ENCODE data around the gene SSH2.

Gene SSH2

GRCh38 chr17:29713626-29714025 is 216.4 kb downstream of the SSH2 start:
- Histone ChIP-seq H3K4me1 (ENCODE audit: control insufficient read depth, insufficient read depth, low read length) (no peaks in the 10 kb centered on the region), H3K4me3 (ENCODE audit: low read length) (no peak overlapping the region), H3K36me3 (ENCODE audit: control insufficient read depth, insufficient read depth, low read length) (no peaks in the 10 kb centered on the region), H3K9ac (ENCODE audit: low read length) (no peak overlapping the region), H3K27ac (ENCODE audit: low read depth, low read length) (no peak overlapping the region), H3K27me3 (ENCODE audit: control insufficient read depth, insufficient read depth, low read length) (no peaks in the 10 kb centered on the region)

DNA sequence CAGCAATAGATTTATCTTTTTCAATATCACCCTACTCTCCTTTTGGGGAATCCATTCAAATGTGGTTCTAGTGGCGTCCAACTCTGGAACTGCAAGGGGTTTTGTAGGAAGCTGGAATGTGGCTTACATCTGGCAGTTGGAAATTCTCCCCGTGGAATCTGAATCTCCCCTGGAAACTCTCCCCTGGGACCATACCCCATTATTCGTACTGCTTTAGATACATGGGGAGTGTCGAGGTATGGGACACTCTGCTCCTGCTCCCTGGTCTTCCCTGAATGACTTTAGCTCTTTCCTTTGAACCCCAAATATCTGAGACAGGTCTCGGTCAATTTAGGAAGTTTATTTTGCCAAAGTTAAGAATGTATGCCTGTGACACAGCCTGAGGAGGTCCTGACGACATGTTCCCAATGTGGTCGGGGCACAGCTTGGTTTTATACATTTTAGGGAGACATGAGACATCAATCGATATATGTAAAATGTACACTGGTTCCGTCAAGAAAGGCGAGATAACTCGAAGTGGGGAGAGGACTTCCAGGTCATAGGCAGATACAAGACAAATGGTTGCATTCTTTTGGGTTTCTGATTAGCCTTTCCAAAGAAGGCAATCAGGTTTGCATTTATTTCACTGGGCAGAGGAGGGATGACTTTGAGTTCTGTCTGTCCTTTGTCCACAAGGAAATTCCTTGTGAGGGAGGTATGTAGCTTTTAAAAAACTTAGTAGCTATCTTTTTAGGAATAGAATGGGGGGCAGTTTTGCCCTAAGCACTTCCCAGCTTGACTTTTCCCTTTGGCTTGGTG is 218.2 kb downstream of the SSH2 start:
- H3K27ac ChIP-seq (ENCODE audit: low read depth, low read length): no peak overlapping the region
- no peaks in the 10 kb centered on the region for H3K4me1 ChIP-seq (ENCODE audit: control insufficient read depth, insufficient read depth, low read length)

GRCh38 chr17:29710891-29711418 is 219.1 kb downstream of the SSH2 start:
- Histone ChIP-seq H3K9ac (ENCODE audit: low read length) (no peak overlapping the region), H3K4me3 (ENCODE audit: low read length) (no peak overlapping the region), H3K27ac (ENCODE audit: low read depth, low read length) (no peak overlapping the region), H3K4me1 (ENCODE audit: control insufficient read depth, insufficient read depth, low read length) (no peaks in the 10 kb centered on the region), H3K36me3 (ENCODE audit: control insufficient read depth, insufficient read depth, low read length) (no peaks in the 10 kb centered on the region), H3K27me3 (ENCODE audit: control insufficient read depth, insufficient read depth, low read length) (no peaks in the 10 kb centered on the region)

More for the DNA sequence above, 218.2 kb downstream of the SSH2 start:
- H3K27me3 ChIP-seq (ENCODE audit: control insufficient read depth, insufficient read depth, low read length): no peaks in the 10 kb centered on the region
- no peaks in the 10 kb centered on the region for H3K36me3 ChIP-seq (ENCODE audit: control insufficient read depth, insufficient read depth, low read length)
- H3K9ac ChIP-seq (ENCODE audit: low read length): no peak overlapping the region
- no peak overlapping the region for H3K4me3 ChIP-seq (ENCODE audit: low read length)

- H3K27ac ChIP-seq (ENCODE audit: low read depth, low read length): no peak overlapping the region
- H3K4me1 ChIP-seq (ENCODE audit: control insufficient read depth, insufficient read depth, low read length): no peaks in the 10 kb centered on the region
- H3K4me3 ChIP-seq (ENCODE audit: low read length): no peak overlapping the region
Observed at GRCh38 chr17:29710520-29710884, 219.5 kb downstream of the SSH2 start.

DNA sequence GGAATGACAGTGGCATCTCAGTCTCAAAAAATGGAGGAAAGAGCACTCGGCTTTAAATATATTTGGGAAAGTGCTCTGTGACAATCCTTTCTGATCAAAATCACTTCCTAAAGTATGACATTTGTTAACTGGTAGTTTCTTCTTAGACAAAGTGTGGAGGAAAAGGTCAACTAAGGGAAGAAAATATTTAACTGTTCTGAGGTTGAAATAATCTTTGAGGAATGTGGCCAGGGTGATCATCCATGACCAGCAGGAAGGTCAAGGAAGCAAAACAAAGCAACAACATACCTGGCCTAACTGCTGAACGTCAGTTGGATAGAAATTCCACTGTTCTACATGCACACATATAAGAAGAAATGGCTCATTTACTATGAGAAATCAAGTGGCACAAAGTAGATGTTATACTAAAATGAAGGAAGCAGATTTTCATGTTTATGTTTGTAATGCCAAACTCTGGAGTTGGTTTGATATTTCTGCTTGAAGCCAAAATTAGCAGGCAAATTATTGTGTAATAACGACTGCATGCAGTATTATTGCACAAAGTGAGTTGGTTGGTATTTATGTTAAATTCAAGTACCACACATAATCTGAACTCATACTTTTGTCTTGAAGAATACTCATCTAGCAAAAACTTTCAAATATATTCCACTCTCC is 220.0 kb downstream of the SSH2 start:
- Histone ChIP-seq H3K4me3 (ENCODE audit: low read length) (no peak overlapping the region), H3K9ac (ENCODE audit: low read length) (no peak overlapping the region), H3K36me3 (ENCODE audit: control insufficient read depth, insufficient read depth, low read length) (no peaks in the 10 kb centered on the region), H3K27me3 (ENCODE audit: control insufficient read depth, insufficient read depth, low read length) (no peaks in the 10 kb centered on the region), H3K27ac (ENCODE audit: low read depth, low read length) (no peak overlapping the region), H3K4me1 (ENCODE audit: control insufficient read depth, insufficient read depth, low read length) (no peaks in the 10 kb centered on the region)

More at GRCh38 chr17:29710520-29710884, 219.5 kb downstream of the SSH2 start:
- Histone ChIP-seq H3K9ac (ENCODE audit: low read length) (no peak overlapping the region), H3K27me3 (ENCODE audit: control insufficient read depth, insufficient read depth, low read length) (no peaks in the 10 kb centered on the region), H3K36me3 (ENCODE audit: control insufficient read depth, insufficient read depth, low read length) (no peaks in the 10 kb centered on the region)

- Histone ChIP-seq H3K36me3 (ENCODE audit: control insufficient read depth, insufficient read depth, low read length) (peaks cover 2% of the 10 kb centered on the region), H3K27ac (ENCODE audit: low read depth, low read length) (no peak overlapping the region), H3K9ac (ENCODE audit: low read length) (no peak overlapping the region), H3K4me3 (ENCODE audit: low read length) (no peak overlapping the region), H3K27me3 (ENCODE audit: control insufficient read depth, insufficient read depth, low read length) (no peaks in the 10 kb centered on the region), H3K4me1 (ENCODE audit: control insufficient read depth, insufficient read depth, low read length) (no peaks in the 10 kb centered on the region)
Observed at GRCh38 chr17:29707212-29707571, 222.8 kb downstream of the SSH2 start.

DNA sequence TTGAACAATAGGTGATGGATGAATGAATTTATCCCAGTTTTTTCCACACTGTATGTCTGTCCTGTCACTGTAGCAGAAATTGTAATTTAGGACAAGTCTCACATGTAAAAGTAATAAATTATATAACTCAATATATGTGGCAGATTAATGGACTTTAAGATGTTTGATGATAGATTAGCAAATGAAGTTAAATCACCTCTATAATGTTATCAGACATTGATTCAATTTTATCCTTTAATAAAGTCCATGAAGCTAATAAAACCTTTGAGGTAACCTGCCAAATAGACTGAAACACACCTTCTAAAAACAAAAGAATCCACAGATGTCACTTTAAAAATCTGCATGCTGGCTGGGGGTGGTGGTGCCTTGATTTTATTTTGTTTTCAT is 224.0 kb downstream of the SSH2 start:
- peaks cover 2% of the 10 kb centered on the region for H3K36me3 ChIP-seq (ENCODE audit: control insufficient read depth, insufficient read depth, low read length)
- H3K4me1 ChIP-seq (ENCODE audit: control insufficient read depth, insufficient read depth, low read length): no peaks in the 10 kb centered on the region
- no peaks in the 10 kb centered on the region for H3K27me3 ChIP-seq (ENCODE audit: control insufficient read depth, insufficient read depth, low read length)
- no peak overlapping the region for H3K4me3 ChIP-seq (ENCODE audit: low read length)
- no peak overlapping the region for H3K27ac ChIP-seq (ENCODE audit: low read depth, low read length)
- H3K9ac ChIP-seq (ENCODE audit: low read length): no peak overlapping the region

GRCh38 chr17:29705386-29705785 is 224.6 kb downstream of the SSH2 start:
- H3K9ac ChIP-seq (ENCODE audit: low read length): no peak overlapping the region
- H3K4me3 ChIP-seq (ENCODE audit: low read length): no peak overlapping the region
- H3K4me1 ChIP-seq (ENCODE audit: control insufficient read depth, insufficient read depth, low read length): no peaks in the 10 kb centered on the region
- peaks cover 2% of the 10 kb centered on the region for H3K36me3 ChIP-seq (ENCODE audit: control insufficient read depth, insufficient read depth, low read length)
- H3K27ac ChIP-seq (ENCODE audit: low read depth, low read length): no peak overlapping the region
- H3K27me3 ChIP-seq (ENCODE audit: control insufficient read depth, insufficient read depth, low read length): no peaks in the 10 kb centered on the region

- H3K4me3 ChIP-seq (ENCODE audit: low read length): no peak overlapping the region
- peaks cover 4% of the 10 kb centered on the region for H3K4me1 ChIP-seq (ENCODE audit: control insufficient read depth, insufficient read depth, low read length)
- no peak overlapping the region for H3K9ac ChIP-seq (ENCODE audit: low read length)
Observed at GRCh38 chr17:29699283-29699682, 230.7 kb downstream of the SSH2 start.

GRCh38 chr17:29698837-29699236 is 231.2 kb downstream of the SSH2 start:
- Histone ChIP-seq H3K4me1 (ENCODE audit: control insufficient read depth, insufficient read depth, low read length) (peaks cover 4% of the 10 kb centered on the region), H3K9ac (ENCODE audit: low read length) (no peak overlapping the region), H3K27me3 (ENCODE audit: control insufficient read depth, insufficient read depth, low read length) (no peaks in the 10 kb centered on the region), H3K27ac (ENCODE audit: low read depth, low read length) (no peak overlapping the region), H3K4me3 (ENCODE audit: low read length) (no peak overlapping the region), H3K36me3 (ENCODE audit: control insufficient read depth, insufficient read depth, low read length) (peaks cover 2% of the 10 kb centered on the region)

More at GRCh38 chr17:29699283-29699682, 230.7 kb downstream of the SSH2 start:
- Histone ChIP-seq H3K36me3 (ENCODE audit: control insufficient read depth, insufficient read depth, low read length) (peaks cover 2% of the 10 kb centered on the region), H3K27ac (ENCODE audit: low read depth, low read length) (no peak overlapping the region), H3K27me3 (ENCODE audit: control insufficient read depth, insufficient read depth, low read length) (no peaks in the 10 kb centered on the region)

- no peak overlapping the region for H3K4me3 ChIP-seq (ENCODE audit: low read length)
- no peak overlapping the region for H3K27ac ChIP-seq (ENCODE audit: low read depth, low read length)
- H3K36me3 ChIP-seq (ENCODE audit: control insufficient read depth, insufficient read depth, low read length): peaks cover 2% of the 10 kb centered on the region
- H3K9ac ChIP-seq (ENCODE audit: low read length): no peak overlapping the region
- H3K4me1 ChIP-seq (ENCODE audit: control insufficient read depth, insufficient read depth, low read length): peaks cover 4% of the 10 kb centered on the region
- no peaks in the 10 kb centered on the region for H3K27me3 ChIP-seq (ENCODE audit: control insufficient read depth, insufficient read depth, low read length)
Observed at GRCh38 chr17:29698019-29698777, 231.8 kb downstream of the SSH2 start.

DNA sequence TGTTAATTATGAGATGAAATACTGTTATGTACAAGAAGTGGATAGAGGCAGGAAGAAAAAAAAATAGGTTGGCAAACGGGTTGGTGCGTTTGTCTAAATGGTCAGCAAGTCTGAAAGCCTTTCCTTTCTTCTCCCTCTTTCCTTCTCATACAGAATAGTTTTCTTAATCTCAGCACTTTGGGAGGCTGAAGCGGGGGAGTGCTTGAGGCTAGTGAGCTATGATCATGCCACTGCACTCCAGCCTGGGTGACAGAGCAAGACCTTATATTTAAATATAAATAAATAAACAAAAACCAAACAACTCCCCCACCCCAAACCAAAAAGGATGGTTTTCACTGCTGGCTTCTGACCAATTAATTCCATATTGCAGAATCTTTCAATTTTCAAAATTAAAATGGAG is 232.7 kb downstream of the SSH2 start:
- Histone ChIP-seq H3K27ac (ENCODE audit: low read depth, low read length) (no peak overlapping the region), H3K4me3 (ENCODE audit: low read length) (no peak overlapping the region), H3K4me1 (ENCODE audit: control insufficient read depth, insufficient read depth, low read length) (peaks cover 4% of the 10 kb centered on the region), H3K27me3 (ENCODE audit: control insufficient read depth, insufficient read depth, low read length) (no peaks in the 10 kb centered on the region), H3K36me3 (ENCODE audit: control insufficient read depth, insufficient read depth, low read length) (no peaks in the 10 kb centered on the region), H3K9ac (ENCODE audit: low read length) (no peak overlapping the region)

Data from rectal smooth muscle tissue (tissue), 1 donor.